HG03196 (cell line): ENCODE measurements around the gene PSRC1.

Experiments
- ATAC-seq: cut with Tn5 transposase; IDR thresholded peaks from one replicate; pipeline ENCODE4 v1.9.1; 2021; ENCODE audit not compliant: unreplicated experiment

The PSRC1 gene

DNA sequence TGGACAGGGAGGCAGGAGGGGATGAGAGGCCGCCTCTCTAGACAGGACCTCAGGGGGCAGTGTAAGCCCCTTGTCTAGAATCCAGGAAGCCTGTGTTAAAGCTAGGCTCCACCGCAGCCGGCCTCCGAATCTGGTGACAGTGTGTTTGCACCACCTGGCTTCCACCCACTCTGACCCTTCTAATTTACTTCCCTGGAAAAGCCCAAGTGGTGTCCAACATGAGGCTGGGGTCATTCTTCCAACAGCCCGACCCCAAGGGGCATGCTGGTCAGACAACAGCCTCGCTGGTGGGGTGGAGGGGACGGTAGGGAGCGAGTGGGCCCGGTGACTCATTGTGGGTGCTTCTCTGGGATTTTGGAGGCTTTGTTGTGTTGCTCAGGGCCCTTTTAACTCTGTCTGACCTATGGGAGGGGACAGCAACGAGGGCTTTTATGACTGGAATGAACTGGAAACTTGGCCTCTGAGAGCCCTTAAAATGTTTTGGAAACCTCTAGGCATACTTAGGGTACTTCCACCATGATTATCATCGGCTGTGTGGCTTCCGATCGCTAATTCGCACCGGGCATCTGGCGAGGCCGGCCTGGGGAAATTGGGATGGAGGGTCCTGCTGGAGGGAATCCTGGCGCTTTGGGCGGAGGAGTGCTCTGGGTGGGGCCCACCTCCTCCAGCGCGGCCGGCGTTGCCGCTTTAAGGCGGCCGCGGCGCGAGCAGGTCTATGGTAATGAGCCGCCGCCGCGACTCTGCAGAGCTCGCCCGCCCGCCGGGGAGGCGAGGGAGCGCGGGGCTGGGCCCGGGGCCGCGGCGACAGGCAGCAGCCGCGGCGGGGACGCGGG is 33.9 kb downstream of the PSRC1 start, which contains the start of gene CELSR2:
CELSR2 (plus strand) TSS at position 743 of the 833 bp plus-strand sequence. CDS start 541 bp downstream, outside the sequence.
- no peak for ATAC-seq

DNA sequence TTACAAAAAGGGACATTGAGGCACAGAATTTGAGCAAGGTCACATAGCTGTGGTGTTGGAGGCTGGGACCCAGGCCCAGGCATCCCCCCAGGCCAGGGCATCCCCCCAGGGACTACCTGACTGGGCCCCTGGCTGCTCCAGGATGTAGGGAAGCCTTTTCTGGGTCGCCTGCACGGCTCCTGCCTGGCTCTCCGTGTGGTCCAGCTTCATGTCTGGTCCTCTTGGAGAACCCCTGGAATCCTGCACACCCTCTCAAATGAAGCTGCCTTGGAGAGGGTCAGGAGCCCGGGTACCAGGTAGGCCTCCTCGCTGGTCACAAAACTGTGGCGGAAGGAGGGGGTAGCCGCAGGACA is 34.5 kb downstream of the PSRC1 start:
- no peak for ATAC-seq

DNA sequence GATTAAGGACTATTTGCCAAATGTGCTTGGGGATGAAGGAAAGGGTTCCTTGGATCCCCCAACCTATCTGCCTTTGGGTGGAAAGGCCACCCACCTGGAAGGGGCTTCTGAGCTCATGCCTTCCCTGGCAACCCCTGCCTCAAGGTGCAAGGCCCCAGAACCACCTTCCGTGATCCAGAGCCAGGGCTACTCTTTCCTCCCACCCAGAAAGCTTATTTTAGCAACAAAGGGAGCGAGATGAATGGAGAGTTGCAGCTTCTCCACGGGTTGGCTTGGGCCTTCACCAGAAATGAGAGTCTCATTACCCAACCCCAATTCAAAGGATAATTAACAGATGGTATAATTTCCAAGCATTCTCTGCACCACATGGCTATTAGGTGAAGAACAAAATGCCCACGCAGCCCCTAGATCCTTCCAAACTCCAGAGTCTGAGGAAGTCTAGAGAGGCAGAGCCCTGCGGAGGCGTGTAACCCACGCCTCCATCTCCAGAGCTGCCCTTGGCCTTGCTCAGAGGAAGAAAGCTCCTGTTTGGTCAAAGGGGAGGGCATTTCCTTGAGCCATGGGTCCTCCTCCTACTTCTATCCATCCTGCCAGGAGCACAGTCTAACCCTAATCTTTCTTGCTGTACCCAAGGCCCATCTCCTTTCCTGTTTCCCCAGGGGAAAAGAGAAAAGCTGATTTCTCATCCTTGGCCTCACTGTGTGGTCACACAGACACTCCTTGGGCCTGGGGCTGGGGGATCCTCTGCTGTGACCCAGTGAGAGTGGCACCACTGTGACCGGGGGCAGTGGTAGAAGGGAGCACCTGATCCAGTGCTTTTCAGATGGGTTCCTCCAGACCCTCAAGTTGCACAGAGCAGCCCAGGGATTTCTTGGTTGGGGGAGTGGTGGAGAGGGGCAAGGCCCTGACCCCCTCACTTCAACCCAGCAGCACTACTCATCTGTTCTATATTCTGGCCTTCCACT is 35.3 kb downstream of the PSRC1 start:
- ATAC-seq, result no peak

DNA sequence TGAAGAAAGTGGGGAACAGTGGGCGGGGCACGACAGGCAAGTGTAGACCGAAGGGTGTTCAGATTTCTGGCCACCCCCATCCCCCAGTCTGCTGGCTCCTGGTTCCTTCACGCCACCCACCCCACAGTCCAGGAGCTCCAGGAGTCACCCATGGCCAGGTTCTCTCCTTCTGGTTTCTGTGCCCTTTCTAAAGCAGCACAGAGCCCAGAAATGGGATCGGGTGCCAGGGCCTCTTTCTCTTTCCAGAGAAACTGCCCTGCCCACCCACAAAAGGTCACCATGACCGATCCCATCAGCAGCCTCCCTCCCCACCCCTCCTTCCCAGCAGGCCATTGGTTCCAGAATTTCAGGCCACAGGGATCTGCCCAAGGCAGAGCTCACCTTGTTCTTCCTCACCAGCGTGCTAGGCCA is 36.8 kb downstream of the PSRC1 start:
- ATAC-seq, result no peak

GRCh38 chr1:109243860-109244552 is 38.9 kb downstream of the PSRC1 start:
- no peak for ATAC-seq

GRCh38 chr1:109243221-109243620 is 39.7 kb downstream of the PSRC1 start:
- no peak for ATAC-seq

GRCh38 chr1:109242387-109242786 is 40.6 kb downstream of the PSRC1 start:
- no peak for ATAC-seq

DNA sequence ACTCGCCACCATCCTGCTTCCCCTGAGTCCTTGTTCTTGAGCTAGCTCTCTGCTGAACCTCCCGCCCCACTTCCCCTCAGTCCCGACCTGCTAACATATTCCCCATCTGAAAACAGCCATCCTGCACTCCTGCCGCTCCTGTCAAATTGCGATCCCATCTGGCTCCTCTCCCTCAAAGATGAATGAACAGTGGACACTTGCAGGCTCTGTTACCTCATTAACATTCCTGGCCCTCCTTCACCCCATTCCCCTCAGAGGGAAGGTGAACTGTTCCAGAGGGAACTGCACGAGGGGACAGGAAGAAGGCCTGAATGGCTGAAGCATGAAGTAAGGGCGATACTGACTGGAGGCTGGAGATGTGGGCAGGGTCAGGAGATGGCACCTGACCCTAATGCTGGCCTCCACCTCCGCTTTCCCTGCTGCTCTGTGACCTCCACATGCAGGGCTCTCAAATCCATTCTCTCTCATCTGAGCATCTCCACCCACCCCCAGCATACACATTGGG is 41.1 kb downstream of the PSRC1 start:
- ATAC-seq, result no peak

GRCh38 chr1:109241344-109241743 is 41.6 kb downstream of the PSRC1 start:
- no peak for ATAC-seq

DNA sequence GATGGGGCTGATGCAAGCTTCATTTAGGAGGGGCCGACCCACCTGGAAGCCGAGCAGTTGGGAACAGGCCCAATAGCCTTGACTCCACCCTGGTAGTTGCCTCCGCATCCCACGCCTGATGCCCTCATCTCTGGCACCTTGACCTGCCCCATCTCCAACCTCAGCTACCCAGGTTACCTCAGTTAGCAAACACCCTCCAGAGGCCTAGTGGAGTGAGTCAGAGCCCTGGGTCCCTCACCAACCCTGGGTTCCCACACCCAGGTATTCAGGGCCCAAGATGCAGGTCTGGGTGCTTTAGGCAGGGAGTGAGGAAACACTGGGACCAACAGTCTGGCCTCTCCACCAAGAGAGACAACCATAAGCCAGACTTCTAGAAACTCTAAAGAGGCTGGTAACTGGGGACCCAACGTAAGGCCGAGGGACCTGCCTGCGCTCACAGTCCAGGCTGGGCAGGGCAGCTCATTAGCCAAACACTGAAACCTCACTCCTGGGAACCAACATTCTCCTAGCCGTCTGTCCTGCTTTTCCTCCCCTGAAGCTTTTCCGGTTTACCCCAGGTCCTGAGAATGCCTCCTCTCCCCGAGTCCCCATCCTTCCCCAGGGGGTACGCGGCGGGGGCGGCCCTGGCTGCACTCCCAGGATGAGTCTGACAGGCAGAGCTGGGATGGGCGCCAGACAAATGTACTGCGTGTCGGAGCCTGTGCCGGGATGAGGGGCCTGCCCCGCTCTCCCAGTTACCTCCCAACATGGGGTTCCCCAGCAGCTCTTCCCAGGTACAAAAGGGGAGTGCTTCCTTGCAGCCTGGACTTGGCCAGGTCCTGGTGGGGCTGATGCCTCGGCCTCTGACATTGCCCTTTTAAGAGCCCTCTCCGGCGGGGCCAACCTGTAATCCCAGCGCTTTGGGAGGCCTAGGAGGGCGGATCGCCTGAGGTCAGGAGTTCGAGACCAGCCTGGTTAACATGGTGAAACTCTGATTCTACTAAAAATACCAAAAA is 42.5 kb downstream of the PSRC1 start:
- no peak for ATAC-seq

GRCh38 chr1:109239409-109240068 is 43.4 kb downstream of the PSRC1 start:
- no peak for ATAC-seq

GRCh38 chr1:109239047-109239408 is 43.9 kb downstream of the PSRC1 start:
- ATAC-seq, result no peak

DNA sequence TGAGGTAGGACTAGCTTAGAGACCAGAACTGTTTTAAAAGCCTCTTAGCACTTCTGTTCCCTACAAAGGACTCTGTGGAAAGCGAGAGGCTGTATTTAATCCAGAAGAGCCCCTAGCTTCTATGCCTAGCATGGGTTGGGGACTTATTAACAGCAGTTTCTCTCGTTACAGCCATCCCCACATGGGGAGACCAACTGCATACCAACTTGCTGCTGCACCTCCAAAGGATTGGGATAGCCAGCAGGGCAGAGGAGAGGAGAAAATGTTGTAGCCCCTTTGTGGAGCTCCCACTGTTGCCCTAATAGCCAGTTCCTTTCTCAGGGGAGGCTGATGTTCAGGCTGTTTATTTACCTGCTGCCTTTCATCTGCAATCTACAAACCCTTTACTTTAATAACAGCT is 44.6 kb downstream of the PSRC1 start:
- ATAC-seq, result no peak

- ATAC-seq, result no peak
Measured at GRCh38 chr1:109237512-109237911, 45.4 kb downstream of the PSRC1 start.

DNA sequence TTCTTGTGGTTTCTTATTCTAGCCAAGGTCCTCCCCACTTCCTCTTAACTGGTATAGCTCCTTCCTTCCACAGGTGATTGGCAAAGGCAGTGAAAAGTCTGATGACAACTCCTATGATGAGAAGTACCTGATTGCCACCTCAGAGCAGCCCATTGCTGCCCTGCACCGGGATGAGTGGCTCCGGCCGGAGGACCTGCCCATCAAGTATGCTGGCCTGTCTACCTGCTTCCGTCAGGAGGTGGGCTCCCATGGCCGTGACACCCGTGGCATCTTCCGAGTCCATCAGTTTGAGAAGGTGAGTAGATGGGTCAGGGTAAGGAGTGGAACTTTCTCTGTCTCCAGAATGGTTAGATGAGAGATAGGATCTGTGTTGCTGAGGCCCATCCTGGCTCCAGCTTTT is 47.8 kb downstream of the PSRC1 start:
- no peak for ATAC-seq

DNA sequence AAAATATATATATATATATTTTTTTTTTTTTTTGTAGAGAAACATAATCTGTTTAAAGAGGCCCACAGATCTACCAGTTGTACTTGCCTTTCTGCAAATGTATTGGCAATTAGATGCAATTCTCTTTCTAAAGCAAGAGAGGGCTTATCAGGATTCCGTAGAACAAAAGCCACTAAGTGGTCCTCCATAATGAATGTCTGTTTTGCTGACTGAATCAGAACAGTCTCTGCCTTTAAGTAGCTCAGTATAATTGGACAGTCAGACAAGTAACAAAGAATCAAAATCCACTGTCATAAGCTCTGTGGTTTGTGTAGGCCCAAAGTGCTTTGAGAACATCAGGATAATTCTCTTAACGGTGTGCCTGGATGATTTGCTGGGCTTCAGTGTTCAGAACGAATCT is 51.9 kb downstream of the PSRC1 start:
- ATAC-seq, result no peak
